ENCODE data around the gene MAD1L1. TPM values are rescaled to one million over a fixed set of nuclear protein-coding genes. Genes with fewer than 3 reads are reported as not detected.

The MAD1L1 gene
- total RNA-seq, 1 experiment from 2014 or later = 63.0 TPM

DNA sequence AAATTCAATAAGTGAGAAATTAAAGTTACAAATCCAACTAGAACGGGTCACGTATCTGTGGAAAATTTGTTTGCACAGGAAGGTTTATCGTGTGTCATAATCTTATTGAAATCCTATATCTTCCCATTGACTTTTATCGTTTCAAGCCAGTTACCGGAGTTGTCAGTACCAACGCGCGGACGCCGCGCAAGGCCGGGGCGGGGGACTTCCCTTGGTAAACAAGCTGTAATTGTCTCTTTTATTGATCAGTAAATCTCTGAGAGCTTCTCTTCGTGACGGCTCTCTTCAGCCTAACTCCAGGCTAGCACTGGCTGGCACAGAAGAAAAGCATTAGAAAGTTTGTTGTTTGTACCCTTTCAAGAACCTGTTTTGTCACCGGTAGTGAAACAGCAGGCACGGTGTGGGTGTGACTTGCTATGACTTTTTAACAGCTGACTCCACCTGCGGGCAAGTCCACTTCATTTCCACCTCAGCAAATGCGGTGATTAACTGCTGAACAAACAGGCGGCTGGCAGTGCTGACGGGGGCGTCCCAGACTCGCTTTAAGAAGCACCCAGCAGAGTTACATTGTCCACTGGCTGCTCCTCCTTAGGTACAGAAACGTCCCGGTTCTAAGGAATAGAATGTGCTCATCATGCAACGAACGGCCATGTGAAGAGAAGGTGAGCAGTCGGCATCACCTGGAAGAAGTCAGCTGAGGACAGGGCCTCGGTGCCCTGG lies 215.8 kb downstream of the MAD1L1 start:
- DNase-seq = peak; percentile 57

GRCh38 chr7:2016021-2016631 lies 216.6 kb downstream of the MAD1L1 start:
- peak; percentile 67 for DNase-seq
- H3K36me3 ChIP-seq (replicated peaks; ENCODE audit: control insufficient read depth, insufficient read depth, low read length) = no peaks in the 10 kb centered on the region
- H3K27me3 ChIP-seq (ENCODE audit: control insufficient read depth, insufficient read depth, low read length) = no peaks in the 10 kb centered on the region
- H3K4me3 ChIP-seq (ENCODE audit: insufficient read depth, low read depth, low read length) = no peak overlapping the region

More for the DNA sequence above, 215.8 kb downstream of the MAD1L1 start:
- Histone ChIP-seq H3K4me3 (ENCODE audit: insufficient read depth, low read depth, low read length) (no peak overlapping the region), H3K36me3 (replicated peaks; ENCODE audit: control insufficient read depth, insufficient read depth, low read length) (no peaks in the 10 kb centered on the region), H3K27me3 (ENCODE audit: control insufficient read depth, insufficient read depth, low read length) (no peaks in the 10 kb centered on the region)

- no peaks in the 10 kb centered on the region for H3K36me3 ChIP-seq (replicated peaks; ENCODE audit: control insufficient read depth, insufficient read depth, low read length)
- DNase-seq = peak; percentile 59
- no peaks in the 10 kb centered on the region for H3K27me3 ChIP-seq (ENCODE audit: control insufficient read depth, insufficient read depth, low read length)
- H3K4me3 ChIP-seq (ENCODE audit: insufficient read depth, low read depth, low read length) = no peak overlapping the region
Measured at GRCh38 chr7:2015251-2015871, 217.4 kb downstream of the MAD1L1 start.

- Histone ChIP-seq H3K27me3 (ENCODE audit: control insufficient read depth, insufficient read depth, low read length) (no peaks in the 10 kb centered on the region), H3K36me3 (replicated peaks; ENCODE audit: control insufficient read depth, insufficient read depth, low read length) (no peaks in the 10 kb centered on the region), H3K4me3 (ENCODE audit: insufficient read depth, low read depth, low read length) (no peak overlapping the region)
- peak; percentile 57 for DNase-seq
Measured at GRCh38 chr7:2014391-2015241, 218.1 kb downstream of the MAD1L1 start.

DNA sequence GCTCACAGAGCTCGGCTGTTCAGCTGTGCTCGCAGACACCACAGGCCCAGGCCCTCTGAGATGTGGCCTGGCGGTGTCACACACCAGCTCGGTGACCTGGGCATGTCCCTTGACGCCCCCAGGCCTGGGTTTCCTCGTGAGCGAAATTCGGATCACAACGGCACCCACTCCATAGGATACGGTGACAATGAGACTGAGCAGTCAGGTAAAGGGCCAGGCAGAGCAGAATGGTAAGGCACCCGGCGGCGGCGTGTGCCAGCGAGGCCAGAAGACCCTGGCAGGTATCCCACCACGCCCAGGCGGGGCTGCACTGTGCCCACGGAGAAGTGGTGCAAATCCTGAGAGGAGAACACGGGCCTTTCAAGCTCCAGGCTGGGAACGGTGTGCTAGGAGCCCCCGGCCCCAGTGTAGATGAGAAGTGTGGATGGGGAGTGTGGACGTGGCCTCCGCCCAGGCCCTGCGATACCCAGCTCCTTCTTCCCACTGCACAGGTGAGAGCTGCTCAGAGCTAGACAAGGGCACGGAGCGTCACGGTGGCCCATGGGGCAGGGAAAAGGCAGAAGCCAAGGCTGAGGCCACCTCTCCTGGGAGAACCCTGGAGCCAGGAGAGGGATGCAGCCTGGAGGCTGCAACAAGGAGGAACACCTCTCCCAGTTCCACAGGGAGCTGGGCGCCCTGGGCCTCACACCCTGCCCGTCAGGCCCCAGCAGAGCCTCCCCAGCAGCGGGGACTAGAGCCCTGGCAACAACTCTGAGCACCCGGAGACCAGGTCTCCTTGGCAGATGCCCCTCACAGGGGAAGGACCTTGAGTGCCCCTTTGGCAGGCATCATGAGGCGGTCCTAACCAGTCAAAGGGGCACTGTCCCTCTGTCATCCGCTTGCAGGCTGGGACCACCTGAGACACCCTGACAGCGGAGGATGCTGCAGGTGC lies 219.1 kb downstream of the MAD1L1 start:
- peak; percentile 48 for DNase-seq

GRCh38 chr7:2012981-2013380 lies 219.8 kb downstream of the MAD1L1 start:
- peak; percentile 48 for DNase-seq

More for the DNA sequence above, 219.1 kb downstream of the MAD1L1 start:
- Histone ChIP-seq H3K36me3 (replicated peaks; ENCODE audit: control insufficient read depth, insufficient read depth, low read length) (no peaks in the 10 kb centered on the region), H3K4me3 (ENCODE audit: insufficient read depth, low read depth, low read length) (no peak overlapping the region), H3K27me3 (ENCODE audit: control insufficient read depth, insufficient read depth, low read length) (no peaks in the 10 kb centered on the region)

GRCh38 chr7:2012044-2012900 lies 220.5 kb downstream of the MAD1L1 start:
- peak; percentile 47 for DNase-seq
- no peaks in the 10 kb centered on the region for H3K27me3 ChIP-seq (ENCODE audit: control insufficient read depth, insufficient read depth, low read length)
- no peaks in the 10 kb centered on the region for H3K36me3 ChIP-seq (replicated peaks; ENCODE audit: control insufficient read depth, insufficient read depth, low read length)
- no peak overlapping the region for H3K4me3 ChIP-seq (ENCODE audit: insufficient read depth, low read depth, low read length)

More at GRCh38 chr7:2012981-2013380, 219.8 kb downstream of the MAD1L1 start:
- Histone ChIP-seq H3K4me3 (ENCODE audit: insufficient read depth, low read depth, low read length) (no peak overlapping the region), H3K36me3 (replicated peaks; ENCODE audit: control insufficient read depth, insufficient read depth, low read length) (no peaks in the 10 kb centered on the region), H3K27me3 (ENCODE audit: control insufficient read depth, insufficient read depth, low read length) (no peaks in the 10 kb centered on the region)

DNA sequence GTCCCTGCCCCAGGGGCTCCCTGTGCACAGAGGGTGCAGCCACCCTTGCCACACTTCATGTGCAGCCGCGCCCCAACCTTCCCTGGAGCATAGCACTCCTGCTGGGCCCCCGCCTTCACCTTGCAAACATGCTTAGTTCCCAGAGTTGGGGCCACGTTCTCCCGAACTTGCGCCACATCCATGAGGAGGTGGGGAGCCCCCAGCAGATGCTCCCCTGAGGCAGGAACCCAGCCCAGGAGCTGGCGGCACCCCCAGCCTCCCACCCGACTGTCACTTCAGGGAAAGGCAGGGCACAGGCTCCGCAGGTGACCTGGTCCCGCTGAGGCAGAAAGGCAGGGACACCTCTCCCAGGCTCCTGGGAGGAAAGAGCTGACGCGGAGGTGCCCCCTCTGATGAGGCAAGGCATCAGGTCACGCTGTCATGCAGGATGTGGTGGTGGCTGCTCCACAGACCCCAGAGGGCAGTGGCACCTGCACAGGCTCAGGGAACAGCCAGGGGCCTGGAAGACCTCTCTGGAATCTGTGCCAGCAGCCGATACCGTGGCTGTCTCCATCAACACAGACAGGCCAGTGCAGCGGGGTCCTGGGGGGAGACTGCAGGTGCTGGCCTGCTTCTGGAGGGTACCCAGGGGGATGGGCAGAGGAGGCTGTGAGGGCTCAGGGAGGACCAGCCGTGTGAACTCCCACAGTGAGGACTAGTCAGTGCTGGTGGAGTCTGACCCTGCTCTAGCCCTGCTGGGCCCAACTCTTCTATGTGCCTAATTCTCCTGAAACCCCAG lies 221.3 kb downstream of the MAD1L1 start:
- Histone ChIP-seq H3K36me3 (replicated peaks; ENCODE audit: control insufficient read depth, insufficient read depth, low read length) (no peaks in the 10 kb centered on the region), H3K27me3 (ENCODE audit: control insufficient read depth, insufficient read depth, low read length) (no peaks in the 10 kb centered on the region), H3K4me3 (ENCODE audit: insufficient read depth, low read depth, low read length) (no peak overlapping the region)
- no peak for DNase-seq

DNA sequence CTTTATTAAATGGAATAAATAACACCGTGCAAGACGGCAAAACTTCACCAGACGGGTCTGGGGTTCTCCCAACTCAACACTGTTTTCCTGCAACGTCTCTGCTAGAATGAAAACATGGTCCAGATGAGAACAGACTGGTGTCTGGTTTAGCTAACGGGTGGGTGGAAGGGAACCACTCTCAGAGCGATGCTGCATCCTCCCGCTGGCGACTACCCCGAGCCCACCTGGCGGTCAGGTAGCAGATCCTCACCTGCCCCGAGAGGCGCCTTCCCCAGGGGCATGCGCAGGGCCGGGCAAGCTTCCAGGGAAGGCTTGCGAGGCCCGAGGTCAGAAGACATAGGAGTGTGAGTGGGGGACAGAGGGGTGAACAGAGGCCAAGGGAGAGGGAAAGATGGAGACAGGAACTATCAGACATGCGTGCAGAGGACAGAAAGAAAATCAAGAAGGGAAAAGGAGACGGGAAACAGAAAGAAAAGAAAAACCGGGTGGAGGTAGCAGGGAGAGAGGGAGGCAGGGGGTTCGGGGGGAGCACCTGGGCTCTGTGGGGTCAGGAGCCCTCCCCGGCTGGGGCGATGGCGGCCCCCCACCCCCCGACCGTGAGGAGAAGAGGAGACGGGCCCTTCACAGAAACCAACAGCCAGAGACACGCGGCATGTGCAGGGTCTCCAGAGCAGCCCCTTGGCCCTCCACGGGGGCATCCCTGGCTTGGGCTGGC lies 222.0 kb downstream of the MAD1L1 start:
- no peaks in the 10 kb centered on the region for H3K36me3 ChIP-seq (replicated peaks; ENCODE audit: control insufficient read depth, insufficient read depth, low read length)
- no peaks in the 10 kb centered on the region for H3K27me3 ChIP-seq (ENCODE audit: control insufficient read depth, insufficient read depth, low read length)
- no peak for DNase-seq
- H3K4me3 ChIP-seq (ENCODE audit: insufficient read depth, low read depth, low read length) = no peak overlapping the region

GRCh38 chr7:2010101-2010500 lies 222.6 kb downstream of the MAD1L1 start:
- H3K27me3 ChIP-seq (ENCODE audit: control insufficient read depth, insufficient read depth, low read length) = no peaks in the 10 kb centered on the region
- DNase-seq = no peak
- no peaks in the 10 kb centered on the region for H3K36me3 ChIP-seq (replicated peaks; ENCODE audit: control insufficient read depth, insufficient read depth, low read length)
- H3K4me3 ChIP-seq (ENCODE audit: insufficient read depth, low read depth, low read length) = no peak overlapping the region

GRCh38 chr7:2009541-2010001 lies 223.2 kb downstream of the MAD1L1 start:
- DNase-seq = no peak
- Histone ChIP-seq H3K27me3 (ENCODE audit: control insufficient read depth, insufficient read depth, low read length) (no peaks in the 10 kb centered on the region), H3K4me3 (ENCODE audit: insufficient read depth, low read depth, low read length) (no peak overlapping the region), H3K36me3 (replicated peaks; ENCODE audit: control insufficient read depth, insufficient read depth, low read length) (no peaks in the 10 kb centered on the region)

All from H7 (cell line).